Brain microvascular endothelial cell (primary cell): ENCODE measurements around the gene SAP30BP.

Experiments
- DNase-seq: peaks from one replicate; pipeline ENCODE4 v3.0.0-alpha.2; 2020
- H3K27ac ChIP-seq: fragments of 250-450 bp; sonication (Bioruptor Pico); 2 replicates; pipeline ENCODE4 v1.5.1; 2020; ENCODE audit warnings: mild to moderate bottlenecking, moderate library complexity
- H3K27me3 ChIP-seq: fragments of 250-450 bp; sonication (Bioruptor Pico); replicated peaks from 2 replicates; pipeline ENCODE4 v1.5.1; 2020; ENCODE audit warnings: mild to moderate bottlenecking
- H3K36me3 ChIP-seq: fragments of 250-450 bp; sonication (Bioruptor Pico); replicated peaks from 2 replicates; pipeline ENCODE4 v1.5.1; 2020; ENCODE audit warnings: mild to moderate bottlenecking
- H3K4me3 ChIP-seq: 2 replicates; pipeline ENCODE4 v1.5.1; 2011; ENCODE audit warnings: low read depth, mild to moderate bottlenecking, control low read depth, low read length, moderate library complexity
- CTCF ChIP-seq: IDR thresholded peaks from 2 replicates; pipeline ENCODE4 v1.5.1; 2011; ENCODE audit warnings: low read depth, mild to moderate bottlenecking, moderate library complexity, low read length, control low read depth, inconsistent platforms; ENCODE audit errors: missing control alignments
- in situ Hi-C: cut with HindIII; loops from 2 replicates; pipeline ENCODE4 v1.10.0; 2017; ENCODE audit warnings: low sequenced_read_pairs, low pct_ligation_motif_present

The SAP30BP gene

GRCh38 chr17:75737133-75737962 lies 70.2 kb downstream of the SAP30BP start:
- no peak for TF ChIP-seq CTCF
- H3K27ac ChIP-seq, result no peak overlapping the region
- in situ Hi-C loops, result no loop called here
- no peaks in the 10 kb centered on the region for H3K27me3 ChIP-seq
- no peaks in the 10 kb centered on the region for H3K36me3 ChIP-seq
- no peak for DNase-seq
- H3K4me3 ChIP-seq, result no peak overlapping the region

GRCh38 chr17:75738218-75738802 lies 71.2 kb downstream of the SAP30BP start:
- in situ Hi-C loops, result no loop called here
- TF ChIP-seq CTCF, result no peak
- no peak overlapping the region for H3K27ac ChIP-seq
- no peaks in the 10 kb centered on the region for H3K27me3 ChIP-seq
- DNase-seq, result peak; percentile 18
- no peak overlapping the region for H3K4me3 ChIP-seq
- no peaks in the 10 kb centered on the region for H3K36me3 ChIP-seq

GRCh38 chr17:75739174-75739573 lies 72.0 kb downstream of the SAP30BP start:
- no peaks in the 10 kb centered on the region for H3K27me3 ChIP-seq
- H3K27ac ChIP-seq, result no peak overlapping the region
- no peaks in the 10 kb centered on the region for H3K36me3 ChIP-seq
- no peak for DNase-seq
- TF ChIP-seq CTCF, result no peak
- no peak overlapping the region for H3K4me3 ChIP-seq
- in situ Hi-C loops, result no loop called here

GRCh38 chr17:75739801-75740200 lies 72.7 kb downstream of the SAP30BP start:
- no peak for DNase-seq
- Histone ChIP-seq H3K36me3 (no peaks in the 10 kb centered on the region), H3K27me3 (no peaks in the 10 kb centered on the region), H3K27ac (no peak overlapping the region), H3K4me3 (no peak overlapping the region)
- in situ Hi-C loops, result loop anchor here (10.0 kb wide), 1 partner anchor 65 kb away; no protein-coding TSS in a partner anchor
- TF ChIP-seq CTCF, result no peak

GRCh38 chr17:75740215-75740614 lies 73.1 kb downstream of the SAP30BP start:
- Histone ChIP-seq H3K27ac (no peak overlapping the region), H3K4me3 (no peak overlapping the region), H3K36me3 (no peaks in the 10 kb centered on the region), H3K27me3 (no peaks in the 10 kb centered on the region)
- no peak for DNase-seq
- no peak for TF ChIP-seq CTCF
- in situ Hi-C loops, result loop anchor here (10.0 kb wide), 1 partner anchor 65 kb away; no protein-coding TSS in a partner anchor
